Mucosa of rectum (tissue), 2 donors: ENCODE results near the gene FTL.

Source experiments
- H3K27ac ChIP-seq, 2 donors: one replicate each; pipeline ENCODE4 v1.7.0; 2013; ENCODE audit warnings: inconsistent platforms in 2 of 2, low read depth in 2 of 2, low read length in 2 of 2
- H3K27me3 ChIP-seq, 2 donors: one replicate each; pipeline ENCODE4 v1.7.0; 2013; ENCODE audit warnings: low read length in 2 of 2; ENCODE audit not compliant: control insufficient read depth in 2 of 2, insufficient read depth in 2 of 2
- H3K36me3 ChIP-seq, 2 donors: one replicate each; pipeline ENCODE4 v1.7.0; 2013; ENCODE audit warnings: low read length in 2 of 2; ENCODE audit not compliant: control insufficient read depth in 2 of 2, insufficient read depth in 2 of 2
- H3K4me1 ChIP-seq, 2 donors: one replicate each; pipeline ENCODE4 v1.7.0; 2013; ENCODE audit warnings: low read length in 2 of 2, mild to moderate bottlenecking in 1 of 2; ENCODE audit not compliant: control insufficient read depth in 2 of 2, insufficient read depth in 2 of 2
- H3K4me3 ChIP-seq, 2 donors: one replicate each; pipeline ENCODE4 v1.7.0; 2013; ENCODE audit warnings: low read length in 2 of 2
- H3K9ac ChIP-seq, 2 donors: one replicate each; pipeline ENCODE4 v1.7.0; 2013; ENCODE audit warnings: low read length in 2 of 2, low read depth in 1 of 2, mild to moderate bottlenecking in 1 of 2
- H3K9me3 ChIP-seq, 2 donors: one replicate each; pipeline ENCODE4 v1.7.0; 2013; ENCODE audit warnings: low read length in 2 of 2; ENCODE audit not compliant: control insufficient read depth in 2 of 2
- donor health status: healthy.
- donor health status: Normal muscosa, but diverticular disease.

Gene FTL

GRCh38 chr19:49004964-49005614 is 40.0 kb downstream of the FTL start:
- Histone ChIP-seq H3K9ac (no peak overlapping the region), H3K4me1 (no peaks in the 10 kb centered on the region), H3K9me3 (no peaks in the 10 kb centered on the region), H3K36me3 (peaks cover 39 to 52% of the 10 kb centered on the region in 2 donors), H3K27me3 (no peaks in the 10 kb centered on the region), H3K4me3 (no peak overlapping the region), H3K27ac (no peak overlapping the region)

- H3K4me3 ChIP-seq: no peak overlapping the region
- H3K9ac ChIP-seq: no peak overlapping the region
- no peaks in the 10 kb centered on the region for H3K9me3 ChIP-seq
- H3K27ac ChIP-seq: no peak overlapping the region
- H3K4me1 ChIP-seq: no peaks in the 10 kb centered on the region
- H3K27me3 ChIP-seq: no peaks in the 10 kb centered on the region
- H3K36me3 ChIP-seq: peaks cover 46 to 65% of the 10 kb centered on the region in 2 donors
These were observed 41.8 kb downstream of the FTL start for GRCh38 chr19:49006905-49007304.

- no peaks in the 10 kb centered on the region for H3K9me3 ChIP-seq
- H3K36me3 ChIP-seq: peaks cover 50 to 52% of the 10 kb centered on the region in 2 donors
- no peak overlapping the region for H3K4me3 ChIP-seq
- H3K27me3 ChIP-seq: no peaks in the 10 kb centered on the region
- no peak overlapping the region for H3K27ac ChIP-seq
- H3K9ac ChIP-seq: no peak overlapping the region
- H3K4me1 ChIP-seq: no peaks in the 10 kb centered on the region
These were observed 44.7 kb downstream of the FTL start for GRCh38 chr19:49009828-49010227.

GRCh38 chr19:49010453-49010852 is 45.3 kb downstream of the FTL start:
- Histone ChIP-seq H3K4me1 (no peaks in the 10 kb centered on the region), H3K9me3 (no peaks in the 10 kb centered on the region), H3K4me3 (no peak overlapping the region), H3K27ac (no peak overlapping the region), H3K27me3 (no peaks in the 10 kb centered on the region), H3K9ac (no peak overlapping the region), H3K36me3 (peaks cover 51 to 52% of the 10 kb centered on the region in 2 donors)

- peaks cover 53 to 55% of the 10 kb centered on the region in 2 donors for H3K36me3 ChIP-seq
These were observed 46.1 kb downstream of the FTL start for GRCh38 chr19:49011194-49011593.

GRCh38 chr19:49014123-49014869 is 49.2 kb downstream of the FTL start:
- Histone ChIP-seq H3K9me3 (no peaks in the 10 kb centered on the region), H3K27me3 (peaks cover 0 to 4% of the 10 kb centered on the region in 2 donors), H3K4me1 (peaks cover 5 to 15% of the 10 kb centered on the region in 2 donors), H3K36me3 (peaks cover 41 to 42% of the 10 kb centered on the region in 2 donors), H3K4me3 (no peak overlapping the region), H3K9ac (no peak overlapping the region), H3K27ac (no peak overlapping the region)

More at GRCh38 chr19:49011194-49011593, 46.1 kb downstream of the FTL start:
- no peak overlapping the region for H3K4me3 ChIP-seq
- no peak overlapping the region for H3K27ac ChIP-seq
- no peaks in the 10 kb centered on the region for H3K27me3 ChIP-seq
- H3K9ac ChIP-seq: no peak overlapping the region
- no peaks in the 10 kb centered on the region for H3K4me1 ChIP-seq
- no peaks in the 10 kb centered on the region for H3K9me3 ChIP-seq

GRCh38 chr19:49014870-49015255 is 49.8 kb downstream of the FTL start:
- H3K27ac ChIP-seq: no peak overlapping the region
- H3K36me3 ChIP-seq: peaks cover 36 to 37% of the 10 kb centered on the region in 2 donors
- no peak overlapping the region for H3K4me3 ChIP-seq
- peaks cover 0 to 4% of the 10 kb centered on the region in 2 donors for H3K27me3 ChIP-seq
- no peak overlapping the region for H3K9ac ChIP-seq
- H3K9me3 ChIP-seq: no peaks in the 10 kb centered on the region
- peaks cover 9 to 17% of the 10 kb centered on the region in 2 donors for H3K4me1 ChIP-seq

- H3K9ac ChIP-seq: no peak overlapping the region
- H3K9me3 ChIP-seq: no peaks in the 10 kb centered on the region
- H3K4me3 ChIP-seq: no peak overlapping the region
- H3K4me1 ChIP-seq: peaks cover 9 to 17% of the 10 kb centered on the region in 2 donors
- H3K27me3 ChIP-seq: peaks cover 6 to 14% of the 10 kb centered on the region in 2 donors
- H3K27ac ChIP-seq: no peak overlapping the region
- peaks cover 23 to 32% of the 10 kb centered on the region in 2 donors for H3K36me3 ChIP-seq
These were observed 51.1 kb downstream of the FTL start for GRCh38 chr19:49016067-49016839.
